Activated naive CD4-positive, alpha-beta T cell treated with Interleukin-2 at 50 U/mL for 16 hours (primary cell): ENCODE results near the gene ATP8A2.

Experiments
- DNase-seq: peaks from one replicate; pipeline ENCODE4 v3.0.0-alpha.2; 2020

Gene ATP8A2

GRCh38 chr13:26022538-26023292, 650.9 kb downstream of the ATP8A2 start:
- DNase-seq: no peak

GRCh38 chr13:26024558-26024957, 652.8 kb downstream of the ATP8A2 start:
- DNase-seq: no peak

- no peak for DNase-seq
Observed at GRCh38 chr13:26025196-26025595, 653.4 kb downstream of the ATP8A2 start.

- DNase-seq: no peak
Observed at GRCh38 chr13:26025771-26026170, 654.0 kb downstream of the ATP8A2 start.

GRCh38 chr13:26026211-26026610, 654.4 kb downstream of the ATP8A2 start:
- DNase-seq: no peak

- DNase-seq: no peak
Observed at GRCh38 chr13:26029581-26030136, 657.9 kb downstream of the ATP8A2 start.

GRCh38 chr13:26030331-26030730, 658.6 kb downstream of the ATP8A2 start:
- no peak for DNase-seq

- no peak for DNase-seq
Observed at GRCh38 chr13:26034018-26034417, 662.2 kb downstream of the ATP8A2 start.

- no peak for DNase-seq
Observed at GRCh38 chr13:26036383-26036782, 664.6 kb downstream of the ATP8A2 start.

- DNase-seq: peak; percentile 17
Observed at GRCh38 chr13:26037302-26037701, 665.5 kb downstream of the ATP8A2 start.

- DNase-seq: no peak
Observed at GRCh38 chr13:26038931-26039475, 667.2 kb downstream of the ATP8A2 start.

- DNase-seq: no peak
Observed at GRCh38 chr13:26041444-26041843, 669.7 kb downstream of the ATP8A2 start.

GRCh38 chr13:26042785-26043184, 671.0 kb downstream of the ATP8A2 start:
- no peak for DNase-seq

- DNase-seq: no peak
Observed at GRCh38 chr13:26045142-26045541, 673.4 kb downstream of the ATP8A2 start.

- no peak for DNase-seq
Observed at GRCh38 chr13:26046639-26047038, 674.9 kb downstream of the ATP8A2 start.

- no peak for DNase-seq
Observed at GRCh38 chr13:26047040-26047439, 675.3 kb downstream of the ATP8A2 start.

- DNase-seq: no peak
Observed at GRCh38 chr13:26048741-26049140, 677.0 kb downstream of the ATP8A2 start.

GRCh38 chr13:26050568-26051230, 678.9 kb downstream of the ATP8A2 start:
- no peak for DNase-seq

- DNase-seq: no peak
Observed at GRCh38 chr13:26051231-26051656, 679.5 kb downstream of the ATP8A2 start.

- peak; percentile 16 for DNase-seq
Observed at GRCh38 chr13:26051657-26052311, 680.0 kb downstream of the ATP8A2 start, which contains the start of gene SHISA2. Gene SHISA2, minus strand, starts transcription at chr13:26052016. Its CDS starts 1,041 bp downstream, at chr13:26050975.

- no peak for DNase-seq
Observed at GRCh38 chr13:26052337-26052736, 680.6 kb downstream of the ATP8A2 start.

- no peak for DNase-seq
Observed at GRCh38 chr13:26053418-26053980, 681.7 kb downstream of the ATP8A2 start.

- DNase-seq: no peak
Observed at GRCh38 chr13:26054896-26055295, 683.1 kb downstream of the ATP8A2 start.
